Measurements from ENCODE around the gene SKAP1. TPM values are rescaled to one million over a fixed set of nuclear protein-coding genes. Genes with fewer than 3 reads are reported as not detected.

SKAP1 gene
- total and polyA plus RNA-seq, 2 experiments from 2014 or later, result 0.27 TPM; not detected in 1

GRCh38 chr17:48123111-48123510, 306.9 kb downstream of the SKAP1 start:
- Histone ChIP-seq H3K27me3 (ENCODE audit: insufficient read depth) (no peaks in the 10 kb centered on the region), H3K27ac (ENCODE audit: low read depth) (no peak overlapping the region), H3F3A (replicated peaks; ENCODE audit: low read depth) (peaks cover 4% of the 10 kb centered on the region; the same call in 1 of the 2 replicates), H3K79me2 (replicated peaks; ENCODE audit: insufficient read depth) (no peaks in the 10 kb centered on the region), H3K9me2 (ENCODE audit: insufficient read depth) (no peaks in the 10 kb centered on the region), H3K4me2 (no peak overlapping the region), H2AFZ (no peak overlapping the region), H4K20me1 (replicated peaks; ENCODE audit: insufficient read depth) (0 out of 2 replicates have a peak, but pooled peaks cover 5% of the 10 kb centered on the region), H3K36me3 (ENCODE audit: insufficient read depth) (peaks cover 2% of the 10 kb centered on the region), H3K4me1 (ENCODE audit: insufficient read depth) (no peaks in the 10 kb centered on the region; the same call in 1 of the 2 replicates), H3K4me3 (no peak overlapping the region)
- H3K9me3 Mint-ChIP-seq, result no peaks in the 10 kb centered on the region
- ATAC-seq (peak; percentile 86), DNase-seq (ENCODE audit: low spot score) (peak; percentile 62)
- H3K36me3 Mint-ChIP-seq (ENCODE audit: low read depth), result peaks cover 31% of the 10 kb centered on the region
- H3K4me1 Mint-ChIP-seq, result peaks cover 3% of the 10 kb centered on the region
- 0 out of 2 replicates have a peak overlapping the region, but pooled peaks have one; percentile 7 for H3K27ac Mint-ChIP-seq
- no peaks in the 10 kb centered on the region for H3K27me3 Mint-ChIP-seq (ENCODE audit: insufficient read depth, low read depth, poor library complexity)
- H3K4me3 Mint-ChIP-seq, result no peak overlapping the region
- no peak for TF ChIP-seq EZH2phosphoT487 (IDR thresholded peaks at IDR 0.05; ENCODE audit: unreplicated experiment)
- TF ChIP-seq CREB1 (CRISPR knock-in tag; IDR thresholded peaks at IDR 0.05; ENCODE audit: low read depth), result no peak
- no peak for TF ChIP-seq CTCF (conservative IDR thresholded peaks at IDR 0.05; ENCODE audit: low read depth in 2 of 2)
- no peak for TF ChIP-seq ZNF114 (CRISPR knock-in tag; IDR thresholded peaks at IDR 0.05)
- TF ChIP-seq NANOG (IDR thresholded peaks at IDR 0.05; ENCODE audit: borderline replicate concordance), result no peak
- no peak for TF ChIP-seq POLR2AphosphoS5 (IDR thresholded peaks at IDR 0.05; ENCODE audit: low read depth)
- TF ChIP-seq ETS1 (IDR thresholded peaks at IDR 0.05), result no peak
- no peak for TF ChIP-seq EZH2 (IDR thresholded peaks at IDR 0.05; ENCODE audit: low read depth, unreplicated experiment)
- TF ChIP-seq REST (IDR thresholded peaks at IDR 0.05; ENCODE audit: unreplicated experiment), result no peak

GRCh38 chr17:48122665-48123045, 307.4 kb downstream of the SKAP1 start:
- H4K20me1 ChIP-seq (replicated peaks; ENCODE audit: insufficient read depth), result 0 out of 2 replicates have a peak, but pooled peaks cover 5% of the 10 kb centered on the region
- no peaks in the 10 kb centered on the region for H3K27me3 ChIP-seq (ENCODE audit: insufficient read depth)
- peaks cover 4% of the 10 kb centered on the region; the same call in 1 of the 2 replicates for H3F3A ChIP-seq (replicated peaks; ENCODE audit: low read depth)
- no peaks in the 10 kb centered on the region for H3K9me2 ChIP-seq (ENCODE audit: insufficient read depth)
- no peak overlapping the region for H3K27ac ChIP-seq (ENCODE audit: low read depth)
- peaks cover 2% of the 10 kb centered on the region for H3K36me3 ChIP-seq (ENCODE audit: insufficient read depth)
- Mint-ChIP-seq H3K27me3 (ENCODE audit: insufficient read depth, low read depth, poor library complexity) (no peaks in the 10 kb centered on the region), H3K27ac (0 out of 2 replicates have a peak overlapping the region, but pooled peaks have one; percentile 7), H3K4me1 (peaks cover 3% of the 10 kb centered on the region), H3K36me3 (ENCODE audit: low read depth) (peaks cover 36% of the 10 kb centered on the region), H3K9me3 (no peaks in the 10 kb centered on the region), H3K4me3 (no peak overlapping the region)
- no peak for ATAC-seq
- no peaks in the 10 kb centered on the region; the same call in 1 of the 2 replicates for H3K4me1 ChIP-seq (ENCODE audit: insufficient read depth)
- no peak overlapping the region for H3K4me2 ChIP-seq
- H2AFZ ChIP-seq, result no peak overlapping the region
- H3K4me3 ChIP-seq, result no peak overlapping the region
- DNase-seq (ENCODE audit: low spot score), result no peak
- no peaks in the 10 kb centered on the region for H3K79me2 ChIP-seq (replicated peaks; ENCODE audit: insufficient read depth)
- TF ChIP-seq POLR2AphosphoS5 (IDR thresholded peaks at IDR 0.05; ENCODE audit: low read depth), result no peak
- TF ChIP-seq CTCF (conservative IDR thresholded peaks at IDR 0.05; ENCODE audit: low read depth in 2 of 2), result no peak
- TF ChIP-seq ZNF331 (CRISPR knock-in tag; IDR thresholded peaks at IDR 0.05; ENCODE audit: low read depth), result no peak
- no peak for TF ChIP-seq EZH2phosphoT487 (IDR thresholded peaks at IDR 0.05; ENCODE audit: unreplicated experiment)
- TF ChIP-seq JUNB (IDR thresholded peaks at IDR 0.05; ENCODE audit: unreplicated experiment), result no peak
- no peak for TF ChIP-seq EZH2 (IDR thresholded peaks at IDR 0.05; ENCODE audit: low read depth, unreplicated experiment)

Measured in GM23338 (cell line).